Osteoblast (primary cell): Measurements from ENCODE around the gene HABP2. TPM values are rescaled to one million over a fixed set of nuclear protein-coding genes. Genes with fewer than 3 reads are reported as not detected.

Experiments
- DNase-seq: peaks from one replicate; pipeline ENCODE4 v3.0.0; 2011; ENCODE audit warnings: low spot score, mixed read lengths; ENCODE audit not compliant: insufficient read length; ENCODE audit errors: missing footprints
- H2AFZ ChIP-seq: 2 replicates; pipeline ENCODE4 v1.6.0; 2011; ENCODE audit warnings: mild to moderate bottlenecking, low read length
- H3K27ac ChIP-seq: 2 replicates; pipeline ENCODE4 v1.5.1; 2011; ENCODE audit warnings: mild to moderate bottlenecking, low read depth, low read length, moderate library complexity
- H3K27me3 ChIP-seq: 2 replicates; pipeline ENCODE4 v1.6.0; 2012; ENCODE audit warnings: mild to moderate bottlenecking, control low read depth, inconsistent platforms, low read length, moderate library complexity; ENCODE audit not compliant: insufficient read depth
- H3K36me3 ChIP-seq: 2 replicates; pipeline ENCODE4 v1.5.1; 2011; ENCODE audit warnings: mild to moderate bottlenecking, low read length, control low read depth, moderate library complexity; ENCODE audit not compliant: insufficient read depth
- H3K4me1 ChIP-seq: 2 replicates; pipeline ENCODE4 v1.5.1; 2011; ENCODE audit warnings: mild to moderate bottlenecking, low read length, control low read depth, moderate library complexity; ENCODE audit not compliant: insufficient read depth
- H3K4me2 ChIP-seq: 2 replicates; pipeline ENCODE4 v1.6.0; 2011; ENCODE audit warnings: mild to moderate bottlenecking, low read length; ENCODE audit not compliant: insufficient read depth
- H3K4me3 ChIP-seq: fragments of 200-600 bp; sonication (generic); 3 replicates; pipeline ENCODE4 v1.5.1; 2012; ENCODE audit warnings: mild to moderate bottlenecking, low read length, inconsistent platforms; ENCODE audit not compliant: insufficient read depth
- H3K79me2 ChIP-seq: 2 replicates; pipeline ENCODE4 v1.6.0; 2012; ENCODE audit warnings: mild to moderate bottlenecking, low read length, control low read depth, inconsistent platforms; ENCODE audit not compliant: insufficient read depth
- H3K9me3 ChIP-seq: 2 replicates; pipeline ENCODE4 v1.5.1; 2011; ENCODE audit warnings: low read depth, low read length, control low read depth
- H4K20me1 ChIP-seq: 2 replicates; pipeline ENCODE4 v1.6.0; 2012; ENCODE audit warnings: mild to moderate bottlenecking, low read length, control low read depth; ENCODE audit not compliant: insufficient read depth
- CTCF ChIP-seq: IDR thresholded peaks from 2 replicates; pipeline ENCODE4 v1.5.1; 2011; ENCODE audit warnings: mild to moderate bottlenecking, low read depth, low read length, moderate library complexity; ENCODE audit errors: extremely low read depth
- total RNA-seq: library from RNA; depleted of rRNA; stranded (reverse); fragments of >200 nt; gene quantifications from 2 replicates; pipeline ENCODE4 v1.2.3, GENCODE V29; 2012

The HABP2 gene
- total RNA-seq, 1 donor, result not detected

GRCh38 chr10:113612154-113612553 is 59.3 kb downstream of the HABP2 start:
- Histone ChIP-seq H3K4me2 (no peak overlapping the region), H3K79me2 (no peaks in the 10 kb centered on the region), H2AFZ (no peak overlapping the region), H3K4me1 (no peaks in the 10 kb centered on the region), H3K36me3 (no peaks in the 10 kb centered on the region), H3K9me3 (no peaks in the 10 kb centered on the region), H3K27me3 (peaks cover 12% of the 10 kb centered on the region), H4K20me1 (no peaks in the 10 kb centered on the region), H3K27ac (no peak overlapping the region), H3K4me3 (no peak overlapping the region)
- DNase-seq, result no peak
- TF ChIP-seq CTCF, result no peak

GRCh38 chr10:113613427-113613826 is 60.6 kb downstream of the HABP2 start:
- TF ChIP-seq CTCF, result no peak
- no peaks in the 10 kb centered on the region for H3K79me2 ChIP-seq
- no peaks in the 10 kb centered on the region for H3K9me3 ChIP-seq
- H3K27me3 ChIP-seq, result peaks cover 12% of the 10 kb centered on the region
- no peaks in the 10 kb centered on the region for H3K36me3 ChIP-seq
- no peak overlapping the region for H3K27ac ChIP-seq
- no peak overlapping the region for H3K4me2 ChIP-seq
- H3K4me3 ChIP-seq, result no peak overlapping the region
- no peak overlapping the region for H2AFZ ChIP-seq
- peak; percentile 8 for DNase-seq
- H3K4me1 ChIP-seq, result no peaks in the 10 kb centered on the region
- H4K20me1 ChIP-seq, result no peaks in the 10 kb centered on the region

DNA sequence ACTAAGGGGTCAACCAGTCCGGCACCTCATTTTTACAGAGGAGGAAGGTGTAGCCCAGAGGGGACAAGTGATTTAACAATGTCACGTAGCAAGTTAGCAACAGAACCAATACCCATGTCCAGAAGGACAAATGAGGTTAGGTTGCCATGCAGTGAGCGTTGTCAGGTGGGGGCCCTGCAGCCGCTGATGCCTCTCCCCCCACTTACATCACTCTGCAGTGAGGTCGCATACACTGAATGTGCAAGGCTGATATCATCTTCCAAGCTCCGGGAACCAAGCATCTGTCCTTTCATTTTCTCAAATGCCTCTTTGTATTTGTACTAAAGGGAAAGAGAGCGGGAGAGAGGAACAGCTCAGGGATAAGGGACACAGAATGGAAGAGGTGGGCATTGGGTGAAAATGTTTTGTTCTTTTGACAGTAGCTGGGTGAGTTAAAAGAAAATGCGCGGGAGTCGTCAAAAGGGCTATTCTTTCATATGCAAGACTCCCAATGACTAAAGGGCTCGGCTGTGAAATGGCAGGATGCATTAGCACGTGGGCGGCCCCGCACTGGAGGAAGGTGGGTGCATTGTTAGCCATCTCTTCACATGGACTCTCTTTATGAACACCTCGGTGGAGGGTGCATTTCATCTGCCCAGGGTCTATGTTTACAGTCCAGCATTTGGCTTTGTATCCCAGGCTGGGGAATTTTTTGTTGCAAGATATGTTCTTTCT is 61.3 kb downstream of the HABP2 start:
- Histone ChIP-seq H2AFZ (no peak overlapping the region), H3K4me3 (no peak overlapping the region), H3K79me2 (no peaks in the 10 kb centered on the region), H3K36me3 (no peaks in the 10 kb centered on the region), H3K4me1 (no peaks in the 10 kb centered on the region), H3K27ac (no peak overlapping the region), H3K27me3 (peaks cover 12% of the 10 kb centered on the region), H4K20me1 (no peaks in the 10 kb centered on the region), H3K4me2 (no peak overlapping the region), H3K9me3 (no peaks in the 10 kb centered on the region)
- DNase-seq, result peak; percentile 30
- TF ChIP-seq CTCF, result no peak

DNA sequence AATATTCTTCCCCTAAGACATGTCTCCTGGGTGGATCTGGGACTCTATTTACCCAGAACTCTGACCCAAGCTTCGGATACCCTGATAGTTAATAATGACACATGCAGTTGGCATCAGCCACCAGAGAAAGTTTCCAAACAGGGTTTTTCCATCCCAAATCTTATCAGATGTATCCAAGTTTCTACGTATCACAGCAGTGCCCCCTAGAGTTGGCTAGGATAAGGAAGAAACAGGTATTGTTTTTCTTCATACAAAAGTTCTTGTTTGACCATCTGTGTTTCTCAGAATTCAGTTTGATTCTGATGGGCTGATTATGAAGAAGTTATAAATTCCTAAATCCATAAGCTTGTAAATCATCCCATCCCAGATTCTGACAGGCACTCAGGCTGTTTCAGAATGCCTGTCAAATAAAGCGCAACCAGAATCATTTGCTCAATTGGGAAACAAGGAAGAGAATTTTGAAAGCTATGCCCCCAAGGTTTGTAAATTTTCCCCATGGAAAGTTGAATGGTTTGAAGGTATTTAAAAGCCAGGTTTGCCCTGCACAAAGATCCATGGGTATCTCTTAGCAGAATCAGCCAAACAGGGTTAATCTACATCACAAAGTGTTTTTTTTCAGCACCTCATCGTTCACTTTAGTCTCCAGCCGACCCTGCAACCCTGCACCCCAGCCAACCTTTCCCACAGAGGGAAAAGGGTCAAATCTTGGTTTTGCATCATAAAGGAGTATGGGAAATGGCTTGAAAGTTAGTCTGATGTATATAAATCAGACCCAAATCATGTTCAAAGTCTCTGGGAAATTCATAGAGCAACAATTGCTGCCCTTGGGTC is 63.6 kb downstream of the HABP2 start:
- DNase-seq, result no peak

More for the DNA sequence above, 63.6 kb downstream of the HABP2 start:
- Histone ChIP-seq H3K27me3 (peaks cover 12% of the 10 kb centered on the region), H3K27ac (no peak overlapping the region), H3K79me2 (no peaks in the 10 kb centered on the region), H3K4me1 (no peaks in the 10 kb centered on the region), H3K36me3 (no peaks in the 10 kb centered on the region), H3K4me2 (no peak overlapping the region), H3K4me3 (no peak overlapping the region), H4K20me1 (no peaks in the 10 kb centered on the region), H3K9me3 (no peaks in the 10 kb centered on the region), H2AFZ (no peak overlapping the region)
- TF ChIP-seq CTCF, result peak; percentile 47
